K562 (cell line): ENCODE results near the gene NABP2. TPM values are rescaled to one million over a fixed set of nuclear protein-coding genes. Genes with fewer than 3 reads are reported as not detected.

Experiments used
- ASH1L ChIP-seq: fragments of 450-650 bp; IDR thresholded peaks from 2 replicates; pipeline ENCODE4 v1.6.1; 2018; ENCODE audit warnings: borderline replicate concordance, mild to moderate bottlenecking, low read depth; ENCODE audit not compliant: partially characterized antibody
- DIDO1 ChIP-seq: fragments of 450-650 bp; IDR thresholded peaks from 2 replicates; pipeline ENCODE4 v1.6.1; 2016; ENCODE audit warnings: low read depth, missing biosample characterization, missing genetic modification characterization
- E2F3 ChIP-seq: fragments of 250-450 bp; sonication (Bioruptor Pico); IDR thresholded peaks from 2 replicates; pipeline ENCODE4 v1.4.0; 2020; ENCODE audit warnings: mild to moderate bottlenecking
- ELF2 ChIP-seq: fragments of 250-450 bp; sonication (Bioruptor Pico); IDR thresholded peaks from 2 replicates; pipeline ENCODE4 v1.5.0; 2021; ENCODE audit warnings: mild to moderate bottlenecking
- FOXK2 ChIP-seq, 2 experiments: fragments of 450-650 bp; IDR thresholded peaks in 1 of 2; conservative IDR thresholded peaks in 1 of 2; 2 replicates each; pipeline ENCODE4 v1.6.1; 2016; ENCODE audit warnings: low read depth in 2 of 2, mild to moderate bottlenecking in 1 of 2
- FOXP1 ChIP-seq: sonication (generic); formaldehyde crosslinking; IDR thresholded peaks from 2 replicates; pipeline ENCODE4 v1.8.0; 2022; ENCODE audit warnings: mild to moderate bottlenecking, missing genetic modification reagents
- GABPB2 ChIP-seq: fragments of 250-450 bp; sonication (Bioruptor Pico); conservative IDR thresholded peaks from 2 replicates; pipeline ENCODE4 v1.5.1; 2021; ENCODE audit warnings: mild to moderate bottlenecking
- HDAC3 ChIP-seq: fragments of 450-650 bp; IDR thresholded peaks from 2 replicates; pipeline ENCODE4 v1.6.1; 2018; ENCODE audit warnings: borderline replicate concordance, mild to moderate bottlenecking, moderate library complexity; ENCODE audit not compliant: partially characterized antibody
- JUNB ChIP-seq: fragments of 450-650 bp; formaldehyde crosslinking; conservative IDR thresholded peaks from 2 replicates; pipeline ENCODE4 v1.4.0; 2020; ENCODE audit warnings: mild to moderate bottlenecking
- MIER1 ChIP-seq: fragments of 450-650 bp; IDR thresholded peaks from 2 replicates; pipeline ENCODE4 v1.6.1; 2016; ENCODE audit warnings: antibody characterized with exemption, mild to moderate bottlenecking, low read depth
- MTA2 ChIP-seq: fragments of 450-650 bp; IDR thresholded peaks from 2 replicates; pipeline ENCODE4 v1.6.1; 2016; ENCODE audit warnings: low read depth
- NEUROD1 ChIP-seq: fragments of 150-350 bp; IDR thresholded peaks from 2 replicates; pipeline ENCODE4 v1.6.1; 2014; ENCODE audit warnings: borderline replicate concordance, low read length, low read depth; ENCODE audit not compliant: partially characterized antibody
- NR2F6 ChIP-seq: fragments of 450-650 bp; formaldehyde crosslinking; IDR thresholded peaks from 2 replicates; pipeline ENCODE4 v1.4.0; 2020; ENCODE audit warnings: mild to moderate bottlenecking
- PML ChIP-seq: IDR thresholded peaks from 2 replicates; pipeline ENCODE4 v1.6.1; 2012; ENCODE audit warnings: low read length, inconsistent platforms
- PPARD ChIP-seq: fragments of 250-450 bp; sonication (Bioruptor Pico); IDR thresholded peaks from 2 replicates; pipeline ENCODE4 v1.8.0; 2022; ENCODE audit warnings: inconsistent platforms, mild to moderate bottlenecking, moderate library complexity
- PYGO2 ChIP-seq: fragments of 450-650 bp; IDR thresholded peaks from 2 replicates; pipeline ENCODE4 v1.6.1; 2016; ENCODE audit warnings: mild to moderate bottlenecking, missing genetic modification characterization, moderate library complexity, missing compliant biosample characterization
- RFX5 ChIP-seq: IDR thresholded peaks from 2 replicates; pipeline ENCODE4 v1.6.1; 2011; ENCODE audit warnings: low read depth, mild to moderate bottlenecking, improper control_type of control experiment, low read length
- SNIP1 ChIP-seq: fragments of 450-650 bp; IDR thresholded peaks from 2 replicates; pipeline ENCODE4 v1.7.1; 2017; ENCODE audit warnings: low read depth, mild to moderate bottlenecking
- SPI1 ChIP-seq: IDR thresholded peaks from 2 replicates; pipeline ENCODE4 v1.6.1; 2011; ENCODE audit warnings: low read depth, low read length, control low read depth, borderline replicate concordance
- TAF7 ChIP-seq: fragments of 450-650 bp; IDR thresholded peaks from 2 replicates; pipeline ENCODE4 v1.6.1; 2016; ENCODE audit warnings: missing genetic modification characterization, missing compliant biosample characterization
- TCF7 ChIP-seq: sonication (generic); IDR thresholded peaks from 2 replicates; pipeline ENCODE4 v1.6.1; 2016; ENCODE audit warnings: antibody characterized with exemption, borderline replicate concordance
- XRCC4 ChIP-seq: IDR thresholded peaks from one replicate; pipeline ENCODE4 v1.6.1; 2011; ENCODE audit not compliant: insufficient read depth, insufficient read length; ENCODE audit errors: extremely low read depth
- ZBTB7A ChIP-seq: IDR thresholded peaks from 2 replicates; pipeline ENCODE4 v1.6.1; 2011; ENCODE audit warnings: low read depth, mild to moderate bottlenecking, low read length, moderate library complexity, borderline replicate concordance; ENCODE audit not compliant: control insufficient read depth
- ZC3H8 ChIP-seq: fragments of 450-650 bp; IDR thresholded peaks from 2 replicates; pipeline ENCODE4 v1.6.1; 2017
- ZFP36 ChIP-seq: fragments of 150-350 bp; IDR thresholded peaks from 2 replicates; pipeline ENCODE4 v1.6.1; 2018; ENCODE audit warnings: low read length, low read depth; ENCODE audit not compliant: partially characterized antibody
- ZNF184 ChIP-seq: sonication (generic); formaldehyde crosslinking; IDR thresholded peaks from 2 replicates; pipeline ENCODE4 v1.5.0; 2020; ENCODE audit warnings: missing genetic modification reagents
- polyA plus RNA-seq, 8 experiments: library from polyadenylated mRNA; depleted of rRNA in 4 of 8; stranded (reverse) in 5 of 8; unstranded in 3 of 8; fragments of >200 nt; fragmentation: Nextera tagmentation in 2 of 8; fragmentation: Illumina TruSeq in 1 of 8; extraction: Ambion mirVana in 2 of 8; extraction: Trizol in 1 of 8; gene quantifications; 2 replicates each; pipeline versions ENCODE4 v1.2.1 to v1.2.3, GENCODE V29; 2011 to 2014; ENCODE audit warnings: inconsistent platforms in 1 of 8, missing spikeins in 1 of 8
- total RNA-seq, 7 experiments: library from RNA; depleted of rRNA in 6 of 7; stranded (reverse); fragments of >200 nt in 6 of 7; fragmentation: Illumina TruSeq in 2 of 7; extraction: Trizol in 2 of 7; gene quantifications; 2 replicates each; pipeline versions ENCODE4 v1.2.1 to v1.2.3, GENCODE V29; 2011 to 2021; ENCODE audit warnings: low replicate concordance in 1 of 7
- TF ChIP-seq, protein P1 (sequence below): IDR thresholded peaks from 3 replicates; pipeline ENCODE4 v1.6.1; 2011; ENCODE audit warnings: borderline replicate concordance, mild to moderate bottlenecking; ENCODE audit not compliant: insufficient read length, insufficient read depth
- TF ChIP-seq, protein P2 (sequence below): IDR thresholded peaks from 2 replicates; pipeline ENCODE4 v1.6.1; 2011; ENCODE audit not compliant: insufficient read length; ENCODE audit errors: extremely low read depth
- TF ChIP-seq, protein P3 (sequence below): fragments of 250-450 bp; sonication (Bioruptor Pico); IDR thresholded peaks from 2 replicates; pipeline ENCODE4 v1.4.0; 2020; ENCODE audit warnings: mild to moderate bottlenecking

Gene NABP2
- total and polyA plus RNA-seq, 9 of the 15 experiments (the other 6 are each of a cell fraction or from before 2014, with no cell fraction given): 11.3 to 60.6 (median 43.5) TPM

DNA sequence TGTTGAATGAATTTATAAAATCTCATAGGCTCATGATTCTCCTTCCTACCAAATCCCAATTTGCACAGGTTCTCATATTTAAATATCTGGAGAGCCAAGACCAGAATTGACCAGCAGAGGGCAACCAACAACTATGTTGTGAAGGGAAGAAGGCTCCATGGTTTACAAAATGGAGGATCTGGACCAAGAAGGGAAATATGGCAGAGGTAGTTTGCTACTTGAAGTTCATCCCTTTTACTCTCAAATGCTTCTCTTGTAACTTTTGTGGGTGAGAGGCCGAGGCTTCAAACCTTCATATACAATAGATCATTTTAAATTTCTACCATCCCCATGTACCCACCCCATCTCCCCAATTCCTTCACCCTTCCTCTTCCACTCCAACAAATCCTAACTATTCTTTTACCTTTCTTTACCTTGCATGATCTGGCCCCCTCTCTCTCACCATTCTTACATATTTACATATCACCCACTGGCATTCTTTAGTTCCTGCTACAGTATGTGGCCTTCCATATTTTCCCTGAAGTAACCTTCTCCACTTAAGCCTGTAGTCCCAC lies 31.0 kb upstream of the NABP2 start (continued):
- TF ChIP-seq, protein P1, sequence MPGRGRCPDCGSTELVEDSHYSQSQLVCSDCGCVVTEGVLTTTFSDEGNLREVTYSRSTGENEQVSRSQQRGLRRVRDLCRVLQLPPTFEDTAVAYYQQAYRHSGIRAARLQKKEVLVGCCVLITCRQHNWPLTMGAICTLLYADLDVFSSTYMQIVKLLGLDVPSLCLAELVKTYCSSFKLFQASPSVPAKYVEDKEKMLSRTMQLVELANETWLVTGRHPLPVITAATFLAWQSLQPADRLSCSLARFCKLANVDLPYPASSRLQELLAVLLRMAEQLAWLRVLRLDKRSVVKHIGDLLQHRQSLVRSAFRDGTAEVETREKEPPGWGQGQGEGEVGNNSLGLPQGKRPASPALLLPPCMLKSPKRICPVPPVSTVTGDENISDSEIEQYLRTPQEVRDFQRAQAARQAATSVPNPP: no peak
- TF ChIP-seq GABPB2 (CRISPR knock-in tag) (no peak), NR2F6 (CRISPR knock-in tag) (no peak), DIDO1 (tag) (no peak), TCF7 (no peak), XRCC4 (no peak), MTA2 (0 out of 2 replicates have a peak, but pooled peaks have one; percentile 12), FOXK2 (conservative IDR thresholded peaks at IDR 0.05 in 1 of 2, IDR thresholded peaks at IDR 0.05 in 1 of 2; ENCODE audit: low read depth in 2 of 2) (peak in 1 of 2 experiments; percentile 51; a peak in 1 of 4 replicates), PYGO2 (tag) (no peak), MIER1 (no peak), TAF7 (peak; percentile 27; the same call in 1 of the 2 replicates), ZC3H8 (no peak), PPARD (CRISPR knock-in tag) (no peak), HDAC3 (no peak), ASH1L (no peak), PML (no peak), SNIP1 (0 out of 2 replicates have a peak, but pooled peaks have one; percentile 11), FOXP1 (no peak), SPI1 (no peak), NEUROD1 (no peak), ELF2 (CRISPR knock-in tag) (no peak), JUNB (CRISPR knock-in tag) (no peak), ZFP36 (no peak), RFX5 (no peak), ZNF184 (no peak), ZBTB7A (no peak), E2F3 (CRISPR knock-in tag) (no peak)
- TF ChIP-seq, protein P2, sequence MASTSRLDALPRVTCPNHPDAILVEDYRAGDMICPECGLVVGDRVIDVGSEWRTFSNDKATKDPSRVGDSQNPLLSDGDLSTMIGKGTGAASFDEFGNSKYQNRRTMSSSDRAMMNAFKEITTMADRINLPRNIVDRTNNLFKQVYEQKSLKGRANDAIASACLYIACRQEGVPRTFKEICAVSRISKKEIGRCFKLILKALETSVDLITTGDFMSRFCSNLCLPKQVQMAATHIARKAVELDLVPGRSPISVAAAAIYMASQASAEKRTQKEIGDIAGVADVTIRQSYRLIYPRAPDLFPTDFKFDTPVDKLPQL: no peak
- TF ChIP-seq, protein P3, sequence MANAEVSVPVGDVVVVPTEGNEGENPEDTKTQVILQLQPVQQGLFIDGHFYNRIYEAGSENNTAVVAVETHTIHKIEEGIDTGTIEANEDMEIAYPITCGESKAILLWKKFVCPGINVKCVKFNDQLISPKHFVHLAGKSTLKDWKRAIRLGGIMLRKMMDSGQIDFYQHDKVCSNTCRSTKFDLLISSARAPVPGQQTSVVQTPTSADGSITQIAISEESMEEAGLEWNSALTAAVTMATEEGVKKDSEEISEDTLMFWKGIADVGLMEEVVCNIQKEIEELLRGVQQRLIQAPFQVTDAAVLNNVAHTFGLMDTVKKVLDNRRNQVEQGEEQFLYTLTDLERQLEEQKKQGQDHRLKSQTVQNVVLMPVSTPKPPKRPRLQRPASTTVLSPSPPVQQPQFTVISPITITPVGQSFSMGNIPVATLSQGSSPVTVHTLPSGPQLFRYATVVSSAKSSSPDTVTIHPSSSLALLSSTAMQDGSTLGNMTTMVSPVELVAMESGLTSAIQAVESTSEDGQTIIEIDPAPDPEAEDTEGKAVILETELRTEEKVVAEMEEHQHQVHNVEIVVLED (CRISPR knock-in tag): no peak
